Keratinocyte (primary cell): Measurements from ENCODE around the gene ADISSP. TPM values are rescaled to one million over a fixed set of nuclear protein-coding genes. Genes with fewer than 3 reads are reported as not detected.

Source experiments
- DNase-seq: peaks from one replicate; pipeline ENCODE4 v3.0.0-alpha.2; 2011; ENCODE audit warnings: low read depth, missing footprints, low spot score
- FAIRE-seq: peaks from 2 replicates; lab custom pipeline; 2011; peaks lifted over from hg19 to GRCh38; lab: Jason Lieb, UNC
- H2AFZ ChIP-seq: 2 replicates; pipeline ENCODE4 v1.6.0; 2012; ENCODE audit warnings: low read length, control low read depth, inconsistent platforms; ENCODE audit not compliant: control insufficient read depth
- H3K27ac ChIP-seq: 2 replicates; pipeline ENCODE4 v1.5.1; 2011; ENCODE audit warnings: low read length; ENCODE audit not compliant: control insufficient read depth, insufficient read depth
- H3K27me3 ChIP-seq: 3 replicates; pipeline ENCODE4 v1.6.0; 2011; ENCODE audit warnings: low read length; ENCODE audit not compliant: control insufficient read depth, insufficient read depth; ENCODE audit errors: extremely low read depth
- H3K36me3 ChIP-seq, 2 experiments: 2 replicates in 1 of 2; 3 replicates in 1 of 2; pipeline ENCODE4 v1.5.1; 2011; ENCODE audit warnings: low read length in 2 of 2, mild to moderate bottlenecking in 1 of 2; ENCODE audit not compliant: control insufficient read depth in 2 of 2, insufficient read depth in 2 of 2; ENCODE audit errors: extremely low read depth in 1 of 2
- H3K4me1 ChIP-seq: 3 replicates; pipeline ENCODE4 v1.5.1; 2011; ENCODE audit warnings: low read length; ENCODE audit not compliant: control insufficient read depth, insufficient read depth; ENCODE audit errors: extremely low read depth
- H3K4me2 ChIP-seq: 3 replicates; pipeline ENCODE4 v1.6.0; 2011; ENCODE audit warnings: low read depth, low read length; ENCODE audit not compliant: control insufficient read depth, insufficient read depth; ENCODE audit errors: extremely low read depth
- H3K4me3 ChIP-seq, 3 experiments: fragments of 200-600 bp in 1 of 3; sonication (generic) in 1 of 3; 2 replicates in 2 of 3; 3 replicates in 1 of 3; pipeline ENCODE4 v1.5.1; 2011 to 2016; ENCODE audit warnings: low read length in 3 of 3, mild to moderate bottlenecking in 3 of 3, control low read depth in 2 of 3, inconsistent platforms in 1 of 3, low read depth in 1 of 3, mixed read lengths in 1 of 3, mixed run types in 1 of 3, moderate library complexity in 1 of 3; ENCODE audit not compliant: control insufficient read depth in 2 of 3, insufficient read depth in 2 of 3; ENCODE audit errors: extremely low read depth in 1 of 3
- H3K79me2 ChIP-seq: 2 replicates; pipeline ENCODE4 v1.6.0; 2012; ENCODE audit warnings: low read length; ENCODE audit not compliant: control insufficient read depth, insufficient read depth
- H3K9ac ChIP-seq: 3 replicates; pipeline ENCODE4 v1.6.0; 2011; ENCODE audit warnings: low read length; ENCODE audit not compliant: control insufficient read depth, insufficient read depth; ENCODE audit errors: extremely low read depth
- H3K9me1 ChIP-seq: 3 replicates; pipeline ENCODE4 v1.6.0; 2011; ENCODE audit warnings: low read length; ENCODE audit not compliant: control insufficient read depth, insufficient read depth; ENCODE audit errors: extremely low read depth
- H3K9me3 ChIP-seq: 2 replicates; pipeline ENCODE4 v1.5.1; 2012; ENCODE audit warnings: low read depth, low read length; ENCODE audit not compliant: control insufficient read depth
- H4K20me1 ChIP-seq: 3 replicates; pipeline ENCODE4 v1.6.0; 2011; ENCODE audit warnings: low read length; ENCODE audit not compliant: control insufficient read depth, insufficient read depth; ENCODE audit errors: extremely low read depth
- CTCF ChIP-seq, 3 experiments: IDR thresholded peaks in 1 of 3; conservative IDR thresholded peaks in 1 of 3; optimal IDR thresholded peaks in 1 of 3; 2 replicates in 2 of 3; 3 replicates in 1 of 3; pipeline versions ENCODE3 to v1.5.1; 2011; ENCODE audit warnings: low read length in 3 of 3, mild to moderate bottlenecking in 3 of 3, moderate library complexity in 2 of 3, control low read depth in 1 of 3, inconsistent platforms in 1 of 3; ENCODE audit not compliant: insufficient read depth in 2 of 3; ENCODE audit errors: extremely low read depth in 1 of 3
- EZH2 ChIP-seq: IDR thresholded peaks from one replicate; pipeline ENCODE4 v1.6.1; 2012; ENCODE audit warnings: inconsistent platforms, mild to moderate bottlenecking, low read length, moderate library complexity
- dilution Hi-C: fragments of 300-500 bp; cut with MboI; formaldehyde crosslinking; loops from one replicate; pipeline ENCODE4 v1.7.0; 2020; ENCODE audit warnings: low sequenced_read_pairs; ENCODE audit not compliant: extremely low pct_ligation_motif_present
- polyA plus RNA-seq, 5 experiments: library from polyadenylated mRNA; depleted of rRNA in 3 of 5; stranded (reverse) in 3 of 5; stranded (forward) in 1 of 5; unstranded in 1 of 5; fragments of >200 nt; gene quantifications; 1 replicate in 1 of 5; 2 replicates in 3 of 5; 3 replicates in 1 of 5; pipeline versions ENCODE4 v1.2.1 to v1.2.3, GENCODE V29; 2011 to 2012; ENCODE audit warnings: missing spikeins in 2 of 5, low read depth in 1 of 5, low replicate concordance in 1 of 5

Gene ADISSP
- polyA plus RNA-seq, 1 donor (not counting 4 experiments of a cell fraction or from before 2014, with no cell fraction given): 28.2 TPM

GRCh38 chr20:3771552-3772058 lies 4.1 kb upstream of the ADISSP start:
- dilution Hi-C loops: no loop called here
- Histone ChIP-seq H3K9me1 (no peaks in the 10 kb centered on the region), H3K27ac (no peak overlapping the region), H4K20me1 (no peaks in the 10 kb centered on the region), H3K79me2 (peaks cover 5% of the 10 kb centered on the region), H3K4me3 (no peak overlapping the region), H3K36me3 (no peaks in the 10 kb centered on the region), H3K4me1 (peaks cover 18% of the 10 kb centered on the region), H2AFZ (no peak overlapping the region), H3K27me3 (no peaks in the 10 kb centered on the region), H3K4me2 (no peak overlapping the region), H3K9me3 (no peaks in the 10 kb centered on the region), H3K9ac (no peak overlapping the region)
- no peak for FAIRE-seq
- DNase-seq: no peak
- TF ChIP-seq EZH2 (no peak), CTCF (optimal IDR thresholded peaks at IDR 0.05 in 1 of 3, IDR thresholded peaks at IDR 0.05 in 1 of 3, conservative IDR thresholded peaks at IDR 0.05 in 1 of 3; ENCODE audit: extremely low read depth in 1 of 3, insufficient read depth in 2 of 3, low read length in 3 of 3) (no peak)

- Histone ChIP-seq H3K9me3 (no peaks in the 10 kb centered on the region), H3K4me1 (peaks cover 21% of the 10 kb centered on the region), H4K20me1 (no peaks in the 10 kb centered on the region), H3K36me3 (peaks cover 0 to 3% of the 10 kb centered on the region in 2 experiments), H3K27me3 (no peaks in the 10 kb centered on the region), H3K79me2 (peaks cover 18% of the 10 kb centered on the region), H3K27ac (peak overlapping the region; percentile 85), H2AFZ (peak overlapping the region; percentile 94), H3K9ac (peak overlapping the region; percentile 91), H3K4me2 (peak overlapping the region; percentile 89), H3K4me3 (peak overlapping the region; percentile 68 to 87 (median 81)), H3K9me1 (no peaks in the 10 kb centered on the region)
- DNase-seq: no peak
- peak; percentile 35 to 52 (median 38) for TF ChIP-seq CTCF (optimal IDR thresholded peaks at IDR 0.05 in 1 of 3, IDR thresholded peaks at IDR 0.05 in 1 of 3, conservative IDR thresholded peaks at IDR 0.05 in 1 of 3; ENCODE audit: extremely low read depth in 1 of 3, insufficient read depth in 2 of 3, low read length in 3 of 3)
- no peak for TF ChIP-seq EZH2
- dilution Hi-C loops: no loop called here
- FAIRE-seq: peak; percentile 97
Observed at GRCh38 chr20:3768342-3769130, 983 bp upstream of the ADISSP start.
